GM21515 (cell line): ENCODE data around the gene RELL1.
"Not testable (repeated sequence)": the region's sequence is repeated elsewhere in the genome, so short reads cannot be mapped to it uniquely, and the experiment has no call there.

Experiments
- ATAC-seq: cut with Tn5 transposase; IDR thresholded peaks from one replicate; pipeline ENCODE4 v1.9.1; 2021; ENCODE audit not compliant: unreplicated experiment

Gene RELL1

DNA sequence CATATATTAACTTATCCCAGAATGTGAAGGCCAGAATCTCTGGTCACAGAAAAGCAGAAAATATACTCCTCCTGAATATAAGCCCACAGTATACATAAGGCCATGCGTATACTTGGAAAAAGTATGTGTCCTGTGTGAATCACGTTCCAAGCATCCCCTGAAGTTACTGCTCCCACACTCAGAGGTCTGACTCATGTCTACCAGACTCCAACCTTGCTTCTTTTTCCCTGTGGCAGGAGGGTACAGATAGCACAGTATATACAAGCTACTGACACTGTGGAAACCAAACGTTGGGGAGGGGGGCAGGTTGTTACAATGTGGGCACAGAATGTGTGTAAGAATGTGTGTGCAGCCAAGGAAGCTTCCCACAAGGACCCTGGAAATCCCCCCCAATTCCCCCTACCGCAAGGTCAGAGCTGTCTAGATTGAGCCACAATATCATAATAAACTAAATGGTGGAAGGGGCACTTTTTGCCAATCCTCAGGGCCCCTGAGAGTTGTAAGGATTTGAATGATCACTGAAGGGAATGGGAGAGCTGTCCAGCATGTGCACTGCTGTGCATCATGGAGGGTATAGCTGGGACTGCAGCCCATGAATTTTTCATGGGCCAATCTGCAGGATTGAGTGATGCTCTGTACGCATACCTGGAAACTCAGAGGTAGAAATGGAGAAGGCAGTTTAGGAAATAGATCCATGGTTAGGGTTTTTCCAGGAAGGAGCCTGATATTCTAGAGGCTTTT, 7.4 kb upstream of the RELL1 start:
- ATAC-seq, result no peak

DNA sequence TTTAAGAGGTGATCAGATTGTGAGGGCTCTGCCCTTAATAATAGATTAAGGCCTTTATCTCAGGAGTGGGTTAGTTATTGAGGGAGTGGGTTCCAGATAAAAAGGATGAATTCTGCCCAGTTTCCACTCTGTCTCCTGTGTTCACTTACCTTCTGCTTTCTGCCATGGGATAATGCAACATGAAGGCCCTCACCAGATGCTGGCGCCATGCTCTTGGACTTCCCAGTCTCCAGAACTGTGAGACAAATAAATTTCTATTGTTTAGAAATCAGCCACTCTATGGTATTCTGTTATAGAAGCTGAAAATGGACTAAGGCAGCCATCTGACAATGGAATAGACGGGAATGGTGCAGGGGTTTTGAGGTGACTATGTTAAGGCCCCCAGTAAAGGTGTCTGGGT, 6.9 kb upstream of the RELL1 start:
- ATAC-seq, result no peak

DNA sequence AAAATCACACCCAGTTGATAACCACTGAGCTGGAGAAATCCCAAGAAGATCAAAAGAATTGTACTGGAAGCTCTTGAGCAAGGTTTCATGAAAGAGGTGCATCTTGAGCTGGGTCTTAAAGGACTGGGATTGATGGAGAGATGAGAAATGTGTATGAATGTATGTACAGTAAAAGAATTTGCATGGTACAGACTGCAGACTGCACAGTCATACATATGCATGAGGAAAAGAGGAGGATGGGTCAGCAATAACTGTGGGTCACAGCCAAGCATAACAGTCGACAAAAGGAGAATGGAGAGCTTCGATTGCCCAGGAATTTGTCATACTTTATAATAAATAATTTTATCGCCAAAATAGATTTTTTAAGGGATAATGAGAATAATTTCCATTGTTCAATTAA, 4.8 kb upstream of the RELL1 start:
- ATAC-seq, result no peak

DNA sequence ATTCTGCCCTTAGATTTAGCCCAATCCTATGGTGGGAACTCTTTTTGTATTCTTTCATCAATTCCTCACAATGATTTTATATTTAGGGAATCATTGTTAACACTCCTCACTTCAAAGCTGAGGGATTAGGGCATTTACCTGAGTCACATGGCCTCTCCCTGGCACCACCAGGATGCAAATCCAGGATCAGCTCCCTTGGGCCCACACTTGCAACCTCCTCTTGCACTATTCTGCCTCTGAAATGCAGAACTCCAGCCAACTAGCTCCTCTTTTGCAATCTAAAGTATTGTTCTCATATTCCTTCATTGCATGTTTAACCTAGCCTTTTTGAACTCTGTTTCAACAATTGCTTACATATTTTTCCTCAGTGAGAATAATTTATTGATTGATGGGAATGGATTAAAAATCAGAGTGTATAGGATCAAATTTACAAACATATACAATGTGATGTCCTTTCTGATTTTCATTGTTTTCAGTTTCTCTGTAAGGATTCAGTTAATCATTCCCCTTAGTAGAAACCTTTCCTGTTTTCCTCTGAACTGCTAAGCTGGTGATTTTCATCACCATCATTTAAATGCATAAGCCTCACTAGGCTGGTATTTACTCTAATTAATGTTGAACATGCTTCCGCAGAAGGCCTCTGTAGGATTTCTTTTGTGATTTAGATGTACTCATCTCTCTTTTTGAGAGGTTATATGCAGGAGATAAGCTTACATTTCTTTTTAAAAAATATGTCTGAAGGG, 3.3 kb upstream of the RELL1 start:
- ATAC-seq, result no peak

DNA sequence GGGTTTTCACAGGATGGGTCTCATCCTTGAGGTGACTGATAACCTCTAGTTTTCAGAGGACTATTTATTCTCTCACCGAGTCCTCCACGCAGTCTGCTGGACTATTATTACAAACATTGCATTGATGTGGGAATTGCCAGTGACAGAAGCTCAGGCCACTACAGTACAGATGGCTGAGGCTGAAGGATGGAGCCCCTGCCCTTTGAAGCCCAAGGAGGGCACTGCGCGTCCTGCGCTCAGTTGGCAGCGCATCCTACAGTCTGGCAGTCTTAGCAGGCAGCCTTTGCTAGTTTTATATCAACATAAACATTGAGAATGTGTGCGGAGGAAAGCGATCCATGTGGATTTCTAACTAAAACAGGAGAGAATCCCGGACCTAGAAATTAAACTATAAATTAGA, 1.5 kb upstream of the RELL1 start:
- no peak for ATAC-seq

DNA sequence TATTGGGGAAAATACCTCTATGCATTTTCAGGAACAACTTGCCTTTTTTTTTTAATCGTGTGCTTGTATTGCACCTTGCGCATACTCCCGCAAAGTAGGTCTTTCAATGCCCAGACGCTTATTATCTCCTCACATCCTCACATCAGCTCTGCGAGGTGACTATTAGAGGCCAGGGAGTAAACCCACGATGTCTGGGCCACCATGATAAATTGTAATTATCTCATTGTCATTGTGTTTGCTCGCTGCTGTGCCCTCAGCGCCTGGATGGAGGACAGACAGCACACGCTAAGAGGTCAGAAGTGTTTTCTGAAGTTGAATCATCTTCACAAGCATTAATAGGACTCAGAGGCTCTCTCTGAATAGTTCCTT, 1.0 kb upstream of the RELL1 start:
- ATAC-seq, result no peak

DNA sequence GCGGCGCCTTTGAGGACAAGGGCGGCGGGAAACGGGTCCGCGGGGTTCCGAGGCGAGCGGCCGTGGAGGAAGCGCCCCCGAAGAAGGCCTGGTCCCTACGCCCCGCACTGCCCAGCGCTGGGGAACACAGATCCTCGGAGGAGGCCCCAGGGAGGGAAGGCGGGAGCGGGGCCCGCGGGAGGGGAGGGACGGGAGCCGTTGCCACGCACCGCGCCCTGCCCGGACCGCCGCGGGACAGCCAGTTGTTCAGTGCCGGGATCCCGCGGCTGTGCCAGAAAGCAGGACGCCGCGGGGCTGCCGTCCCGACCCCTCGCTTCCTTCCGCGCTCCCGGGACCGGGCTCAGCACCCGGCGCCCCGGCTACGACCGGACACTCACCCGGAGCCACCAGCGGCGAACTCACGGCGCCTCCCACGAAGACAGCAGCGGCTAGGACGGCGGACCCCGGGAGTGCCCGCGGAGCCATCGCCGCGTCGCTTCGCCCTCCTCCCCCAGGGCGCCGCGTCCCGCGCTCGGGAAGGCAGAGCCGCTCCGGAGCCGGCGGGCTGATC, 278 bp downstream of the RELL1 start:
- ATAC-seq, result peak; percentile 13

DNA sequence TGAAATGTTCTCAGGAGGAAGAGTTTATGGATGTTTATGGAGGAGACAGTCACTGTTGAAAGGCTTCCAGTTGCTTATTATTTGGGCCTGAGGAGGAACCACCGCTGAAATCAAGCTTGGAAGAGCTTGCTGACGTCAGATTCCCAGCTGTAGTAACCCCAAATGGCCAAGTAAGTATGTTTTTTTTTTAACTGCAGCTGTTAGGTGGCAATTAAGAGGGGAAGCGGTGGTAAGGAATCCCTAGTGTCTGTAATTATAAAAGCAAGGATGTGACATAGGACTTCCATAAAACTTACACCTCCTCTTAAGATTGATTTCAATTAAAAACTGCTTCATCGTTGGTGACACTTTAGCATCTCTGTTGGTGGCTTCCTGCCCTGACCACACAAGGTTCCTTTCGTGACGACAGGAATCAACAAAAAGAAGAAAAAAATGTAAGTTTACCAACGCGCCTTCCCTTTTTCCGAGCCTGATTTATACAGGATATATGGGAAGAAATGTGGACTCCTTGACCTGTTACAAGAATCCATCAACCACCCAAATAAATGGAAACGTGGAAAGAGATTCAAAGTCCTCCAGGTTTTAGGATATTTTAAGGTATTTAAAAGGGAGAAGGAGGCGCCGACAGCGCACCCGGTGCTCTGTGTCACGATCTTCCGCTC, 884 bp downstream of the RELL1 start:
- no peak for ATAC-seq

DNA sequence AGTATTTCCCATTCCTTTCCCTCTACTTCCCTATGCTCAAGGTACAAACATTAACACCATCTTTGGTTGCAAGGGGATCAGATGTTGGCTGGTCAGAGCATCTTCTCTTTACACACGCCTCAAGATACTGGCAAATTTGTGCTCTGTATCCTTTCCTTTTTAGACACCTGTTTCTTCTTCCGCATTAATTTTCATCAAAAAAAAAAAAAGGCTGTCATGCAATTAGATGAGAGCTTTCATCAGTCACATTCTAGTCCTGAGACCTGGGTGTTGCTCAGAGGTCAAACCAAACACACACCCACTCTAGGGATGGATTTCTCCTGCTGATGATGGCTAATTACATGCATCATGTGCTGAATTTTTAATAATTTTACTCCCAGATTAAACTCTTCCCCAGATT, 2.0 kb downstream of the RELL1 start:
- ATAC-seq, result no peak

DNA sequence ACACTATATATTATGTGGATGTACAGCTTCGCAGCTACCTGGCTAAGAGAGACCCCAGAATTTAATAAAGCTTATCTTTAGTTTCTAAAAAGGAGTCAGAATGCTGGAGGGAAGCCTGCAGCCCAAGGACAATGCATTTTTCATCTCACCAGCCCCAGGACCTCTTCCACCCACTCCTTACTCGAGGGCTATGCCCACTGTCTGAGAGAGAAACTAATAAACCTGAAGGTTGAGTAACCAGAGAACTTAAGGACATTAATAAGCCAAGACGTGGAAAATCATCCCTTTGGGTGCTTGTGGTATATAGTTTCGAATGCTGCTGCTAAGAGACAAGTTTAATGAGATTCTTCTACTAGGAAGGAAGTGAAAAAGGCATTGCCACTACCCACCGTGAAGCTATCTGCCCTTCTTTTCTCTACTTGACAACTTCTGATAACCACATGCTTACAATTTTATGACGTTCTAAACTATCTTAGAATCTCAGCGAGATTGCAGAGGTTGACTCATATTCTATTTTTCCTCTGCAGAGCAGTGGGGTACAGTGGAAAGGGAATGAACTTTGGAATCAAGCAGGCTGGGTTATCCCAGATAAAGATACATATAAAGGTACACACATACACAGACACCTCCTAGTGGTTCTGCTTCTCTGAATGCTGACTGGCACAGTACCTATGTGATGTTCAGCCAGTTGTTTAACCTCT, 3.3 kb downstream of the RELL1 start:
- no peak for ATAC-seq

DNA sequence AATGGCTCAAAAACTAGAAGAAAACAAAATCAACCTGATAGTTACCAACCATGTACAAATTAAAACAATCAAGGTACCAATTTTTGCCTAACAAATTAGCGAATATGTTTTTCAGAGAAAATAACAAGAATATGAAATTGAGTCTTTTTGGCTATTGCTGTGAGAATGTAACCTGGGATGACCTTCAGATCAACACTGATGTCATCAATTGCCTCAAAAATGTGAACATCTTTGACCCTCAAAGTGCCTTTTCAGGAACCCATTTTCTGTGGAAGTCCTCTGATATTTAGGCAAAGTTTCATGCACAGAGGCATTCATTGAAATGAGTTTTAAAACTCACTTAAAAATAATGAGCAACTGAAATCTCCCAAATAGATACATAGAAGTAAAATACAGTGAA, 6.1 kb downstream of the RELL1 start:
- ATAC-seq, result no peak

DNA sequence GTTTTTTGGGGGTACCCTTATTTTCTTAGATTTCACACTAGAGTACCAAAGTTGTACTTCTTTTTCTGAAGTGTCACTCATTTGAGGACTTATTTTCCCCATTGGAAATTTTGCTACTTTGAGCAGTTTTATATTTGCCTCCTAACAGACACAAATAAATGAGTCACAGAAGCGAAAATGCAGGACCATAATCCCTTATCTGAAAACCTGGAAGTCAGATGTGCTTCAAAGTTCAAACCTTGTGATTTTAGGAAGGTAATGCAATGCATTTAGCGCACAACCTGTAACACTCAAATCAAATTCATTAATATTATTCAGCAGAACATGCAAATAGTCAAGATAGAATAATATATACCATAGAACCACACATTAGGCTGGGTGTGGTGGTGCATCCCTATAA, 6.9 kb downstream of the RELL1 start:
- no peak for ATAC-seq

DNA sequence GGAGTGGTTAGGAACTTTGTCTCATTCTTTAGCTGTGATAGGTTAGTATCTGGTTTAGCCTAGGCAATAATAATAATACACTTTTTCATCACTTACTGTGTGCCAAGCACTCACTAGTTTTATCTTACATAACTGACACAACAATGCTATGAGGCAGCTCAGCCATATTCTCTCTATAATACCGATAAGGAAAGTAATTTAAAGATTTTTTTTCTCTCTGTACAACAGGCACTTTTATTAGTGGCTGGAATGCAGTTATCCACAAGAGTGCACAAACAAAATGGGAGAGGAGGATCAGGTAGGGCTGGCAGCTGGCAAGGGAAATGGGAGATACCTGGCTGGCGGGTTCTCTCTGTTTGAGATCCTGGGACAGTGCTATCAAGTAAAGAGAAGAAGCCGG, 7.6 kb downstream of the RELL1 start:
- ATAC-seq, result no peak

DNA sequence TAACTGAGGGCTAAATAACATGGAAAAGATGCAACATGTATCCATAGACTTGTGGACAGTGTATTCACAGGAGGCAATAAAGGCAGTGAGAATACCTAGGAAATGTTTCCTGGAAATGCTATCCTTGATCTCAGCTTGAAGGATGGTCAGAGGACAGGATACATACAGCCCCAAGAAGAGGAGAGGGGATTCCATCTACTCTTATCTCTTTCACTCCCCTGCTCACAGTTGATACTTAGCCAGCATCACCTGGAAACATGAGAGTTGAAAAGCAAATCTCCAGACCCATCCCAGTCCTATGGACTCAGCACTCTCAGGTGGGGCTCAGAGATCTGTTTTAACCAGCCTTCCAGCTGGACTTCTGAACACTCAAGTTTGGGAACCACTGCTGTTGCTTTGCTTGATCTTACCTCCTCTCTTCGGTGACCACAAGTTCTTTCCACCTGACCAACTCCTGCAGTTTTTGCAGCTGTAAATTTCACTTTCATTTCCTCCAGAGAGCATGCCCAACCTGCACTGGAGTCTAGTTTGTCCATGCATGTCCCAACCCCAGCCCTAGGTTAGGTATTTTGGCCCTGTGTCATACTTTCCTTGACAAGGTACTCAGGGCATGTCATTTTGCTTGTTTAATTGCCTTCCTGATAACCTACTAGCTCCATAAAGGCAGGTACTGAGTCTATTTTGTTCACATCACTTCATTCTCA, 10.4 kb downstream of the RELL1 start:
- peak; percentile 95 for ATAC-seq

DNA sequence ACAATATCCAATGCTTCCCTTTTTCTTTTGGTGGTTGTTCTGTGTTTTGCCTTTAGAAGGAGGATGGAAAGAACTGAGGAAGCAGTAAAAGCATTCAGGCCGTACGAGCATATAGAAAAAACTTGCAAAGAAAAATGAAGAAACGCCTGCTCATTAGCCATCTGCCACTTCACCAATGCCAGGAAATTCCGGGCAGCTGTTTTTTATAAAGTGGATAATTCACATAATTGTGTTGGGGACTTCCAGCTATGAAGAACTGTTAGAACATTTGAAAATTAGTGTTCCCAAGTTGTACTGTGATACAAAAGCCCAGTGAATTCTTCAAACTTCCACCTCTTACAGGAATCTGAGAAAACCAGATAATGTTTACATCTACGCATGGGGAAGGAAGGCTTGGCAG, 11.7 kb downstream of the RELL1 start:
- no peak for ATAC-seq

DNA sequence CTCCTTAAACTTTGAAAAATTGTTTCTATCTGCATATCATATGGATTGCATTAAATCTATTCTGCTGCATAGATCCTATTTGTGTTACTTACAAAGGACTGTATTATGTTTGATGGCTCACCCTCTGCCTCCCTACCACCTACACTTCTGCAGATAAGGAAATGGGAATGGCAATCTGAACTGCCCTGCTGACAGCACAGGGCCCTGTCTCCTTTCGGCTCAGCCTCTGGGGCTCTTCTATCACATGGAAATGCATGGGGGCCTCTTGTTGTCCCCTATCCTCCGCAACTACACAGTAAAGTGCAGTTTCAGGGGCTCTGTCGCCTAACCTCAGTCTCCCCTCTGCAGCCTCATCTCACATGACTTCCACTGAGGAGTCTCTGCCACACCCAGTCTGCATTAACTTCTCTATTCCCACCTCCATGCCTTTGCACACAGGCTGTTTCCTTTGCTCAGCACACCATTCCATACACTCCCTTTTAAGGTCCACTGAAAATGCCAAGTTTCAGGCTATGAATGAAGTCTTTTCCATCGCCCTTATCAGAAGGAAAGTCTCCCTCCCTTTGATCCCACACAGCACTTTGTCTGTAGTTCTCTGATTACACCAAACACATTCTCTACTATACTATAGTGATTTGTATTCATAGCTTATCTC, 12.5 kb downstream of the RELL1 start:
- no peak for ATAC-seq

DNA sequence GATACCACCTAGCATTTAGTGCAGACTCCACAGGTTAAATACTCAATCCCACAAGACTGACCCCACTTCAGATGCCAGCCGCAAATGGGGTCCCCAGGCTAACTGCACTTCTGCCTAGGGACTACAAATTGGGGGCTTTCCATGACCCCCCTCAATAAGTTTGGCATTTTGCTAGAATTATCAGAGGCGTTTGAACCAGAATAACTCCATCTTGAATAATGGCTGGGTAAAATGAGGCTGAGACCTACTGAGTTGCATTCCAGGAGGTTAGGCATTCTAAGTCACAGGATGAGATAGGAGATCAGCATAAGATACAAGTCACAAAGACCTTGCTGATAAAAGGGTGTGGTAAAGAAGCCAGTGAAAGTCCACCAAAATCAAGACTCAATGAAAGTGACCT, 15.1 kb downstream of the RELL1 start:
- ATAC-seq, result no peak

DNA sequence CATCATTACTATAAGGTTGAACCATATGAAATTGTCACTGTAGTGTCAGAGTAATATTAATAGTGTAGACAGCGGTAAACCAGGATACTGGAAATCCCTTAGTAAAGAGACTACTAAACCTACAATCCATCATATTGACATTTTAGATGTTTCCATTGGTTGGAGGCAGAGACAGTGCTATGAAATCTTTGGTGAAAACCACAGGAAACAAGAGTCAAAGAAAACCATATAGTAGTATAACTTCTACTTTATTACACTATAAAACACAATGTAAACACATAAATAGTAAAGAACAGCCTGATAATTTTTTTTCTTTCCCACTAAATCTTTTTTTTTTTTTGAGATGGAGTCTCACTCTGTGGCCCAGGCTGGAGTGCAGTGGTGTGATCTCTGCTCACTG, 15.9 kb downstream of the RELL1 start:
- no peak for ATAC-seq

DNA sequence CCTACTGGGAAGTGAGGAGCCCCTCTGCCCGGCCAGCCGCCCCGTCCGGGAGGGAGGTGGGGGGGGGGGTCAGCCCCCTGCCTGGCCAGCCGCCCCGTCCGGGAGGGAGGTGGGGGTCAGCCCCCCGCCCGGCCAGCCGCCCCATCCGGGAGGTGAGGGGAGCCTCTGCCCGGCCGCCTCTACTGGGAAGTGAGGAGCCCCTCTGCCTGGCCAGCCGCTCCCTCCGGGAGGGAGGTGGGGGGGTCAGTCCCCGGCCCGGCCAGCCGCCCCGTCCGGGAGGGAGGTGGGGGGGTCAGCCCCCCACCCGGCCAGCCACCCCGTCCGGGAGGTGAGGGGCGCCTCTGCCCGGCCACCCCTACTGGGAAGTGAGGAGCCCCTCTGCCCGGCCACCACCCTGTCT, 17.1 kb downstream of the RELL1 start:
- not testable (repeated sequence) for ATAC-seq
